ENCODE measurements around the gene PAPSS2.
"Not testable (repeated sequence)": the region's sequence is repeated elsewhere in the genome, so short reads cannot be mapped to it uniquely, and the experiment has no call there.

Gene PAPSS2

DNA sequence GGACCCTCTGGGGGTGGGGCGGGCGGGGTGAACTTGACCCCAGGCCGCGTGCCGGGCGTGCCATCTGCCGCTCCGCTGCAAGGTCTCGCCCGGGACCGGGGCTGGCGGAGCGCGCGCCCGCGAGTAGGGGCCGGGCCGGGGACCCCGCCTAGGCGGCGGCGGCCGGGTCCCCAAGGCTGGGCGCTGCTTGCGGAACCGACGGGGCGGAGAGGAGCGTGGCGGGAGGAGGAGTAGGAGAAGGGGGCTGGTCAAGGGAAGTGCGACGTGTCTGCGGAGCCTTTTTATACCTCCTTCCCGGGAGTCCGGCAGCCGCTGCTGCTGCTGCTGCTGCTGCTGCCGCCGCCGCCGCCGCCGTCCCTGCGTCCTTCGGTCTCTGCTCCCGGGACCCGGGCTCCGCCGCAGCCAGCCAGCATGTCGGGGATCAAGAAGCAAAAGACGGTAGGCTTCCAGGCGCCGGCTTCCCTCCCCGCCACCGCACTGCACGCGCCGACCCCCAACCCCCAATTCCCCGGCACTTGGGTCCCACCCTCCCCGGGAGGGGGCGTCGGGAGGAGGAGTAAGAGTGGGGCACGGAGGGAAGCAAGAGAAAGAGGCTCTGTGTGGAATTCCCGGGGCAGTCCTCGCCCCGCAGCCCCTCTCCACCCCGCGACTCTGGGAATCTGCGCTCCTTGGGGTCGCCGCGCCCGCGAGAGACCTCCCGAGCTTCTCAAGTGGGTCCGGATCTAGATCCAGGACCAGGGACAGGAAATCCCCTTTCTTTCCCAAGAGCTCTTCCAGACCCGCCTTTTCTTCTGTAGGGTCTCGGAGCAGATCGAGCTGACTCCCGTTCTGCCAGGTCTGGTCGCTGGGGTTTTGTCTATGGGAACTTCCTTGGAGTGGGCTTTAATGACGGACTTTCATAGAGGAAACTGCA lies at the start of gene PAPSS2:
PAPSS2 (plus strand) TSS at position 308 of the 913 bp plus-strand sequence; CDS start at position 412, 104 bp downstream.
- no peak for DNase-seq

DNA sequence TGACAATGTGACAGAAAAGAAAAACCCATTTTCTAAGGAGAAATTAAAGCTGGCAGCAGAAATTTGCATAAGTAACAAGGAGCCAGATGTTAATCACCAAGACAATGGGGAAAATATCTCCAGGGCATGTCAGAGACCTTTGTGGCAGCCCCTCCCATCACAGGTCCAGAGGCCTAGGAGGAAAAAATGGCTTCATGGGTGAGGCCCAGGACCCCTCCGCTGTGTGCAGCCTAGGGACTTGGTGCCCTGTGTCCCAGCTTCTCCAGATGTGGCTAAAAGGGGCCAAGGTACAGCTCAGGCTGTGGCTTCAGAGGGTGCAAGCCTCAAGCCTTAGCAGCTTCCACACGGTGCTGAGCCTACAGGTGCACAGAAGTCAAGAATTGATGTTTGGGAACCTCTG lies 48.3 kb upstream of the PAPSS2 start:
- DNase-seq: not testable (repeated sequence)

DNA sequence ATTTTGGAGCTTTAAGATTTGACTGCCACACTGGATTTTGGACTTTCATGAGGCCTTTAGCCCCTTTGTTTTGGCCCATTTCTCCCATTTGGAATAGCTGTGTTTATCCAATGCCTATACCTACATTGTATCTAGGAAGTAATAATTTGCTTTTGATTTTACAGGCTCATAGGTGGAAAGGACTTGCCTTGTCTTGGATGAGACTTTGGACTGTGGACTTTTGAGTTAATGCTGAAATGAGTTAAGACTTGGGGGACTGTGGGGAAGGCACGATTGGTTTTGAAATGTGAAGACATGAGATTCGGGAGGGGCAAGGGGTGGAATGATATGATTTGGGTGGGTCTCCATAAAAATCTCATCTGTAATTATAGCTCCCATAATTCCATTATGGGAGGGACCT lies 47.6 kb upstream of the PAPSS2 start:
- DNase-seq: no peak

DNA sequence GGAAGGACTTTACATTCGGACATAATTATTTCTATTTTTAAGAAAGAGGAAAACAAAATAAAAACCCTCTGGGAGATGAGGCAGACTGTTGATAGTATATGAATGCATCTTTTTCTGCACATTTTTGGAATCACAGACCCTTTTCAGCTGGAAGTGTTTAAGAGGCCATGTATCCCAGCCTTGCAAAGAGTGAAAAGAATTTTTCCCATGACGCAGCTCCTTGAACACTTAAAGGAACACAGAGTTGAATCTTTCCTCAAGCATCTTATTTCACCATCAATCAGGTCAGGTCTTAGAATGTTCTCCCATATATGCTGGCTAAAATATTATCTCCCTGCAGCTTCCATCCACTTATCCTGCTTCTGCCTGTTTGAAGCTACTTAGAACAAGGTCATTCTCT lies 45.9 kb upstream of the PAPSS2 start:
- DNase-seq: no peak

DNA sequence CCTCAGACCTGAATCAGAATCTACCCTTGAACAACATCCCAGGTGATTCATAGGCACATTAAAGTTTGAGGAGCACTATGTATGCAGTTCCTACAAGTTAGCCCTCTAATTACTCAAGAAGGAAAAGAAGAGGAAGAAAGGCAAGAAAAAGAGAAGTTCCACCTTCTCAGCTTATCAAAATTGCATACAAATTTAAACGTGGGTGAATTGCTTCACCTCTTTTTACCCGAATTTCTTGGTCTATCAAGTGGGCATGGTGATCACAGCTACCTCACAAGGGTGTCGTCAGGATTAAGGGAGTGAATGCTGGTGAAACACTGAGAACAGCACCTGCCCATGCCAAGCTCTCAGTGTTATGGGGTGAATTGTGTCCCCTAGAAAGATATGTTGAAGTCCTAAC lies 43.8 kb upstream of the PAPSS2 start:
- no peak for DNase-seq

DNA sequence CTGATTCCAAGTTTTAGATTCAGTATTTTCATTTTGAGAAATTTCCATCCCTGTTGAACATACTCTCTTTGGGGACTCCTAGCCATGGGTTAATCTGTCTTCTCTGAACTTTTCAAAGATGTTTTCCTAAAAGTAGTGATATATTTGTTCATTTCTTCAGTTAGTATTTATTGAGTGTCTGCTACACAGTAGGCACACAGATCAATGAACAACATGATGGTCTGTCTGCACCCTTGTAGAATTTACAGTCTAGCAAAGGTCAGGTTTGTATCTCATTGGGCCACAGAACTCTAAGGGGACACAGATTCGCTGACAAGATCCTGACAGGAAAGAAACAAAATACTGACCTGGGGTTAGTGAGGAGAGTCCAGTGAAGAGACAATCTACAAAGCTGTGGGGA lies 42.2 kb upstream of the PAPSS2 start:
- no peak for DNase-seq

DNA sequence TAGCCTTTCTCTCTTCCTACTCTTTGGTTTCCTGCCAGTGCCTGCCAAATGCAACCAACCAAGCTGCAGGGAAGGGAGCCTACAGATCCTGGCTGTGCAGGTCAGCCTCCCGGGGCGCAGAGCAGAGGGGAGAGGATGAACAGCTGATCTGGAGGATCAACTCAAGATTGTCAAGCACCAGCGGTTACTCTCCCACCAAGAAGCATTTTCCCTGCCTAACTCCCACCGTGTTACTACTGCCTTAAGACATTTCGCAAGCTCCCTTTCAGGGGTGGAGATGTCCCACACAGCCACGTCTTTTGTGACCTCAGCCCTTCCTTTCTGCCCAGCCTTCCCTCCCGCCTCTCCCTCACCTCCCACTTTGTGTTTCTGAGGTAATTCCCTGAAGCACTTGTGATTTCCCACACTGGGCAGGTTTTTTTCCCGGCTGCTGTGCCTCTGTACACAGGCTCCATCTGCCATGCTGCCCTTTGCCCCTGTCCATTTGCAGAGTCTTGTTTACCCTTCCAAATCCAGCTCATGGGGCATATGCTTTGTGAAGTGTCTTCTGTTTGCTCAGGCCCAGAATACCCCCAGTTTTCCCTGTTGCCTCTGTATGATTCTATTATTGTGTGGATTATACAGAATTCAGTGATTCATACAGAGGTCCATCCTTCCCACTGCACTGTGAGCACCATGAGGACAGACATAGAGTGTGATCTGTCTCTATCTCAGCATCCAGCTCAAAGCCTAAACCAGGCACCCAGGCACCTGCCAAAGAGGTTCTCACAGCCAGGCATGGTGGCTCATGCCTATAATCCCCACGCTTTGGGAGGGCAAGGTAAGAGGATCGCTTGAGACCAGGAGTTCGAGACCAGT lies 40.9 kb upstream of the PAPSS2 start:
- no peak for DNase-seq

DNA sequence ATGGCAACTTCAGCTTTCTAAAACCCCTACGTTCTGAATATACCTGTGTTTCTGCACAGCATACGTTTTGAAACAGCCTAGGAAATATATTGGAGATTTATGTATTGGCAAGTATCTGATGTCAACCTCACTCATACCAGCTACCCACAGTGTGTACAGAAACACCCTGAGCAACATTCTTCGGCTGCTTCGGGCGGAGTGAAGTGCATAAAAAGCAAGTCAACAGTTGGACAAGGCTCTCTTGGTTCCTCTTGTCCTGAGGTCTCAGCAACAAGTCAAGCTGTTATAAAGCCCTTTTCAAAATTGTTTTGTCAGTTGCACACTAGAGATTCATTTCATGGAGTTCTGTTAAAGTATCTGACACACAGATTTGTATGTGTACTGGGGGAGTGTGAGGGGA lies 40.0 kb upstream of the PAPSS2 start:
- DNase-seq: no peak

DNA sequence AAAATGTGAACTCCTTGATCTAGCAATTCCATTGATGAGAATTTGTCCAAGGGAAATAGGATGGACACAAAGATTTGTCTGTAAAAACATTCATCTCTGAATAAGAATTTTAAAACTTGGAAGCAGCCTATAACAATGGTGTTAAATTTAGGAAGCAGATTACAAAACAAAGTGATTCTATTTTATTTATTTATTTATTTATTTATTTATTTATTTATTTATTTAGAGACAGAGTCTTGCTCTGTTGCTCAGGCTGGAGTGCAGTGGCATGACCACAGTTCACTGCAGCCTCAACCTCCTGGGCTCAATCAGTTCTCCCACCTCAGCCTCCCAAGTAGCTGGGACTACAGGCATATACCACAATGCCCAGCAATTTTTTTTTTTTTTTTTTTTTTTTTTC lies 38.2 kb upstream of the PAPSS2 start:
- DNase-seq: not testable (repeated sequence)

DNA sequence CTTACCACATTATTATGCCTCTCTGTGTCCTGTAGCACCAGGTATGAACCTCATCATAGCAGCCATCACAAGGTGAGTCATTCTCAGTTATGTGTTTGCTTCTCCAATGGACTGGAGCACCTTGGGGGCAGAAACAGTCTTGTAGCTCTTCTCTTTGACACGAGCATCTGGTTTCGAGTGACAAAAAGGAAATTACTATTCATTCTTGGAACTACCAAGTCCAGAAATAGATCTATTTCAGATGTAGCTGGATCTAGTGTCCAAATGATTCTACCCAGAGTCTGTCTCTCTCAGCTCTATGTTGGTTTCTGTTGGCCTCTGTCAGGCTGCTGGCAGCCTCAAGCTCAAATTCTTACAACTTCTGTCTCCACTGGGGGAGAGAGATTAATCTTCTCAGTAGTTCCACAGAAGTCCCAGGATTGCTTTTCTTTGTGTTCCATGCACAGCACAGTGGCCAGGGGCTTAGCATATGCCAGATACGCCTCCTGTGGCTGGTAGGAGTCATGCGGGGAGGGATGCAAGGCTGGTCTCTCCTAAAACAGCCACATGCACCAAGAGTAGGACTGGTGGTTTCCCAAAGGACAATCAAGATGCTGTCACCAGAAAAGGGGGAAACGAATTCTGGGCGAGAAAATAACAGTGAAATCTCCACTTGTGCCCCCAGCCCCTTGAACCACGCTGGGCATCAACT lies 37.2 kb upstream of the PAPSS2 start:
- no peak for DNase-seq

DNA sequence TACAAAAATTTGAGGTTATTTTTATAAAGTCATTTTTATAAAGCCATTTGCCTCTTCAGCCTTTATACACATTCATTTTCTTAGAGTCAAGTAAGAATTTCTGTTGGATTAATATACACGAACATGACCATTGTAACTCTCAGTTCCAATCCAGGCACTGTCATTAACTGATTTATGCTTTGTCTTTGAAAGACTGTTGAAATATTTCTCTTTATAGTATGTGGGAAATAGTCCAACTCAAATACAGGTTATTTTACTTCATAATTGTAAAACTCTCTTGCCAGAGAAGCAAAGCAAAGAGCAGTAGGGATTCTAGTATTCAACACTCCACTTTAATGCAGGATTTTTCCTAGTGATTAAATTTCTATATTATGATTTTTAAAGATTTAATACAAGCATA lies 36.5 kb upstream of the PAPSS2 start:
- no peak for DNase-seq

DNA sequence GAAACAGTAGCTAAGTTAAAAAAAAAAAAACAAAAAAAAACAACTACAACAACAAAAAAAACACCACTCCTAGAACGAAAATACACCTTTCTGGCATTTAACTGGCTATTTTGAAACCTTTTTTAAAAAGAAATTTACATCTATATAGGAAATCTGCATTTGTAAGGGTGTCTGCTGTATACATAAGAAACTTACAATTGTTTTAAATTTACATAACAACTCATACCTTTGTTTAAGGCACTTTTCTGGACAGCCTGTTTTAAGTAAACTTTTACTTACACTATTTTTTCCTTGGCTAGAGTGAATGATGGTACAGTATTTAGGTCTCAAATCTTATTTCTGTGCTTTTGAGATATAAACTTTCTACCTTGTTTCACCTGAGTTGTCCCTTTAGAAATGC lies 34.0 kb upstream of the PAPSS2 start:
- no peak for DNase-seq

DNA sequence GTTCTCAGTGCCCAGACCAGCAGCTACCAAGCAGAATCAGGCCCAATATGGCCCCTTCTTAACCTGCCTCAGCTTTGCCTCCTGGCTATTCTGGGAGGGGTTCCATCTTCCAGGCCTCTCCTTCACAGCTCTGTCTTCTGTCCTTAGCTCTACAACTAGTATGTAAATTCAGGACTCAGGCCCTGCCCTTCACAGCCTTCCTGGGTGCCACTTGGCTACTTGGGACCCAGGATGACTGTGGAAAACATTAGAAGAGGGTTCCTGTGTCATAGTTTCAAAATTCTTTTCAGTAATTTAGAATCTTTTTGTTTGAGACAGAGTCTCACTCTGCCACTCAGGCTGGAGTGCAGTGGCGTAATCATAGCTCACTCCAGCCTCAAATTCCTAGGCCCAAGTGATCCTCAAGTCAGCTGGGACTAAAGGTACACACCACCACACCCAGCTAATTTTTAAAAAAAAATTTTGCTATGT lies 33.2 kb upstream of the PAPSS2 start:
- DNase-seq: no peak

DNA sequence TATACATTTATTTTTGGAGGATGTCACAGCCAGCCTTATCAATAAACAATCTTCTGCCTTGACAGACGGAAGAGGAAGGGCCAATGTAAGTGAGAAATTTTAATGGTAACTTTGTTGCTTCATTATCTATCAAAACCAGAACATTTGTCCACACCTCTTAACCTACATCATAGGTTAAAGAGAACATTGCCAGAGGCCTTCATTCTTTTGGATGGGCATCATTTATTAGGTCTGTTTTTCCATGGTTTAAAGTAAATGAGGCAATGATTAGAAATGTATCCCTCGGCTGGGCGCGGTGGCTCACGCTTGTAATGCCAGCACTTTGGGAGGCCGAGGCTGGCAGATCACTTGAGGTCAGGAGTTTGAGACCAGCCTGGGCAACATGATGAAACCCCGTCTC lies 29.5 kb upstream of the PAPSS2 start:
- DNase-seq: no peak

DNA sequence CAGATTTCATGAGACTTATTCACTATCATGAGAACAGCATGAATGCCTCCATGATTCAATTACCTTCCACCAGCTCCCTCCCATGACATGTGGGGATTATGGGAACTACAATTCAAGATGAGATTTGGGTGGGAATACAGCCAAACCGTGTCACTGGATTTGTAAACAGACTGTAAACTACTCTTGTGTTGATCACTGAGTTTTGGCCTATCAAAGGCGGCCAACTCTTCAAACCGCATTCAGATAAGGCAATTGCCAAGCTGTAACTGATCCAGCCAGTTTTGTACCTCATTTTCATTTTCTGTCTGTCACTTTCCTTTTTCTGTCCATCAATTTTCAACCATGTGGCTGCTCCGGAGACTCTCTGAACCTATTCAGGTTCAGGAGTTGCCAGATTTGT lies 27.2 kb upstream of the PAPSS2 start:
- no peak for DNase-seq

DNA sequence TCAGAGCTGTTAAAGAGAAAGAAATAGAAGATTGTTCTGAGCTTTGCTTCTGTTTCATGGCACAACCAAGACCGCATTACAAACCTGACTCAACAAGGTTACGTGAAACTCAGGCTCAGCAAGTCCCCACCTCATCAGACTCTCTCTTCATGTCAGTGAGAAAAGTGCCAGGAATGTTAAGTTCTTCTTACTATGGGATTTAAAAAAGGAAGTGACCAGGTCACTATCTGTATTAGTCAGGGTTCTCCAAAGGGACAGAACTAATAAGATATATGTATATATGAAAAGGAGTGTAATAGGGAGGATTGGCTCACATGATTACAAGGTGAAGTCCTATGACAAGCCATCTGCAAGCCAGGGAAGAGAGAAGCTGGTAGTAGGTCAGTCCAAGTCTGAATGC lies 25.4 kb upstream of the PAPSS2 start:
- no peak for DNase-seq

DNA sequence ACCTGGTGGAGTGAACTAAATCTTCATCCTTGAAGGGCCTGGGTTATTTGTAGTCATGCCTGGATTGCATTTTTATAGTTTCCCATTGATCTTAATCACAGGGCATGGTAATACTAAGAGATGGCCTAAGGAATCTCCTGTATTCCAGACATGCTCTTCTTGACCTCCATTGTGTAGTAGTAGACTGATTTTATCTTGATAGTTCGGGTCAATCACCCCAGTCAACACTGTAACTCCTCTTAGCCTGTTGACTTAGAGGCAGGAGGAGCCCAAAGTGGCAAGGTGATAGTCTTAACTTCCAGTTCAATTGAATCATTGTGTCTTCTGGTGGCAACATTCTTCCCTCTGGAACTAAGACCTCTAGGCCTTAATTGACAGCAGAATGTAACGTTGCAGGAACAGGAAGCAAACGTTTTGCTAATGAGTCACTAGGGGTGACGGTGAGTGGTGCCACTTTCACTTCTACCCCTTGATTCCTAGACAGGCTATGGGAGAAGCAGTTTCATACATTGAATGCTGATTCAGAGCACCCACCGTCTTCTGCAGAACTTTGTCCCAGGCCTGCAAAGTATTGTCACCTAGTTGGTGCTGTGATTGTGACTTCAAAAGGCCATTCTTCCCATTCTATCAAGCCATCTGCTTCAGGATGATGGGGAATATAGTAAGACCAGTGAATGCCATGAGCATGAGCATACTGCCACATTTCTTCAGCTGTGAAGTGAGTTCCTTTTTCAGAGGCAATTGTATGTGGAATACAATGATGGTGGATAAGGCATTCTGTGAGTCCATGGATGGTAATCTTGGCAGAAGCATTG lies 24.0 kb upstream of the PAPSS2 start:
- no peak for DNase-seq

DNA sequence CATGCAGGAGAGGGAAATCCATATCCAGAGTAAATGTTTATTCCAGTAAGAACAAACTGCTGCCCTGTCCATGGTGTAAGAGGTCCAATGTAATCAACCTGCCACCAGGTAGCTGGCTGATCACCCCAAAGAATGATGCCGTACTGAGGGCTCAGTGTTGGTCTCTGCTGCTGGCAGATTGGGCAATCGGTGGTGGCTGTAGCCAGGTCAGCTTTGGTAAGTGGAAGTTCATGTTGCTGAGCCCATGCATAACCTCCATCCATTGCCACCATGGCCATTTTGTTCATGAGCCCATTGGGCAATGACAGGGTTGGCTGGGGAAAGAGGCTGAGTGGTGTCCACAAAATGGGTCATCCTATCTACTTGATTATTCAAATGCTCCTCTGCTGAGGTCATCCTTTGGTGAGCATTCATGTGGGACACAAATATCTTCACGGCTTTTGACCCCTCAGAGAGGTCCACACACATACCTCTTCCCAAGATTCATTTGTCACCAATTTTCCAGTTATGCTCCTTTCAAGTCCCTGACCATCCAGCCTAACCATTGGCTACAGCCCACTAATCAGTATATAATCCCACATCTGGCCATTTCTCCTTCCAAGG lies 23.3 kb upstream of the PAPSS2 start:
- DNase-seq: no peak

DNA sequence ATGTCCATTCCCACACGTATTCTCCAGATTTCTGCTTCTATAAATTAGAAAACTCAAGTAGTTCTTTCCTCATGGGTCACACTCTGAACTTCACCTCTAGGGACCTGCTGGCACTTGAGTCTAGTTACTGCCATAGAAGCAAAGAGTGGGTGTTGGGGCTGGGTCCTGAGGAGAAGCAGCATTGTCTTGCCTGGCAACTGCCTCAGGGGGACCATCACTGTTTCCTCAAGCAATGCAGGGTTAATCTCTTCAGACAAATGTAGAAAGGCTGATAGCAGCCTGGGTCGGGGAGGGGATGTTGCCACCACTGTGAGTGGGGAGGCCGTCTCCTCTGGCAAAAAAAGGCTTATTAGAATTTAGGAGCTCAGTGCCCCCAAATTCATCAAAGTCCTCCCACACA lies 20.2 kb upstream of the PAPSS2 start:
- DNase-seq: no peak

DNA sequence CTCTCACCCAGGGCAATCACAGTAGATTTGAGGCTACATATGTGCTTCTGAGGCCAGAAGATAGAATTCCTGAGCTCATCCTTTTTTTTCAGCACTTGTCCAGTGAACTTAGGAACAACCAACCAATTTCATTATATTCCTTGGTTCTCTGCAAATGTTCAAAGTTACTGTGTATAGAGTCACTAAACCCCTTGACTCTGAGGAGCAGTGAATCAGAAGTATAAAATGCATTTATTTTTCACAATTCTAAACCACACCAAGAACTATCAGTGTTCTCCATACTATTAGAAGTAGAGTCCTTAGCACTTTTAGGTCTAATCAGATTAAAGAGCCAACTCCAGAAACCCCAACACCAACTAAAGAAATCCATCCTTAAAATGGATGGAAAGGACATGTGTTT lies 19.6 kb upstream of the PAPSS2 start:
- no peak for DNase-seq

DNA sequence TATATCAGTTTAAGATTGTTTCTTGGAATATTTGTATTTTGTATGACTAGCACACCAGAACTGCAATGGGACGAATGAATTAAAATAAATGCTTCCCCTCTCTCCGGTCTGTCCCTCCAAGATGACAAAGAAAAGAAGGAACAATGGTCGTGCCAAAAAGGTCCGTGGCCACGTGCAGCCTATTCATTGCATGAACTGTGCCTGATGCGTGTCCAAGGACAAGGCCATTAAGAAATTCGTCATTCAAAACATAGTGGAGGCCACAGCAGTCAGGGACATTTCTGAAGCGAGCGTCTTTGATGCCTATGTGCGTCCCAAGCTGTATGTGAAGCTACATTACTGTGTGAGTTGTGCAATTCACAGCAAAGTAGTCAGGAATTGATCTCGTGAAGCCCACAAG lies 17.2 kb upstream of the PAPSS2 start:
- DNase-seq: no peak

DNA sequence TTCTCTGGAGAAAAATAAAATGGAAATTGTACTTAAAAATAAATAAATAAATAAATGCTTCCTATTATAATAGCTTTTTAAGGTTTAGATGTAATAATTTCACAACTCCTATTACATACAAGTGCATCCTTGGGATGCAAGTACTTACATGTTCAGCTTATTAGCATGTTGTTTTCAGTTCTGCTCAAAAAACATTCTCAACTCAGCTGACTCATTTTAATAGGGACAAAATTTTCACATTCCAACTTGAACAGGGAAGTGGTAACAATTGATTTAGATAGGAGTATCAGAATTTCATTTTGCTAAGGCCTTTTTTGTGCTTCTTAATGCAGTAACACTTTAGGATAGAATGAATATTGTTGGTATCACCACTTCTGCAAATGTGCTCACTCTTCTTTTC lies 16.7 kb upstream of the PAPSS2 start:
- DNase-seq: no peak

Data from NCI-H526 treated with DMSO at 0.1 percent for 48 hours (cell line).